C4-2B (cell line): ENCODE measurements around the gene LAIR2.
"Not testable (repeated sequence)": the region's sequence is repeated elsewhere in the genome, so short reads cannot be mapped to it uniquely, and the experiment has no call there.

Source experiments
- CTCF ChIP-seq: fragments of 450-650 bp; conservative IDR thresholded peaks from 2 replicates; pipeline ENCODE4 v1.5.1; 2017; ENCODE audit warnings: mild to moderate bottlenecking
- ZFX ChIP-seq: fragments of 450-650 bp; IDR thresholded peaks from 2 replicates; pipeline ENCODE4 v1.6.1; 2017

GRCh38 chr19:54466110-54466480 lies 36.5 kb upstream of the LAIR2 start:
- not testable (repeated sequence) for TF ChIP-seq CTCF, ZFX
